Measurements from ENCODE around the gene STX1B. TPM values are rescaled to one million over a fixed set of nuclear protein-coding genes. Genes with fewer than 3 reads are reported as not detected.

Gene STX1B
- total RNA-seq (2021; fragmentation: NEBNext Ultra II Directional; extraction: Animal tissue kit (Norgen Biotek cat#: 25700)) (18.0 and 20.2 TPM in 2 replicates), polyA plus RNA-seq (2011; rRNA removed) (8.9 and 14.6 TPM in 2 replicates), polyA minus RNA-seq (2011; rRNA and poly(A)+ RNA removed) (10.7 and 12.1 TPM in 2 replicates)
- polyA plus RNA-seq (2011; cell fraction: cytosol; rRNA removed): 11.0 TPM
- 35.1 TPM for polyA plus RNA-seq (2011; cell fraction: nucleus; rRNA removed)
- 10.7 to 16.1 TPM (median 14.3 TPM) in 4 replicates for polyA plus RNA-seq (2012, experiment 1 of 2)
- polyA plus RNA-seq (2012, experiment 2 of 2): 5.6 TPM
- 10.6 TPM for polyA plus RNA-seq (2013, experiment 1 of 2)
- 11.2 TPM for polyA plus RNA-seq (2013, experiment 2 of 2)
- polyA minus RNA-seq (2011; cell fraction: cytosol; rRNA and poly(A)+ RNA removed): 9.2 TPM
- polyA minus RNA-seq (2011; cell fraction: nucleus; rRNA and poly(A)+ RNA removed): 11.6 TPM
- long read RNA-seq, experiment 1, full-length matches to known transcripts: 1 of 5 reads
- long read RNA-seq, experiment 1, partial matches to known transcripts: 1 of 5 reads
- long read RNA-seq, experiment 1, other reads (novel, unspliced or antisense): 3 of 5 reads
- long read RNA-seq, experiment 2, partial matches to known transcripts: 0 of 2 reads
- long read RNA-seq, experiment 2, other reads (novel, unspliced or antisense): 2 of 2 reads

GRCh38 chr16:31010585-31011325 is at the start of gene STX1B:
Gene STX1B (minus strand): TSS chr16:31010638. CDS start chr16:31010396, 242 bp downstream.
- no peak within 1 kb of the TSS for H3K27ac ChIP-seq (ENCODE audit: low read depth, low read length)
- peak within 1 kb of the TSS; percentile 56; the same call in 1 of the 2 replicates for H2AK5ac ChIP-seq (ENCODE audit: low read depth, low read length)
- H3K36me3 ChIP-seq (ENCODE audit: control insufficient read depth in 2 of 4, insufficient read depth in 4 of 4, low read length in 3 of 4): no peaks in the 10 kb centered on the region
- no peak within 1 kb of the TSS for H2BK5ac ChIP-seq (ENCODE audit: low read depth, low read length)
- peak within 1 kb of the TSS; percentile 61 to 74 for H3K4me2 ChIP-seq (ENCODE audit: insufficient read depth in 1 of 2, low read depth in 2 of 2, low read length in 2 of 2)
- H3K79me1 ChIP-seq (ENCODE audit: low read depth, low read length): 0 out of 2 replicates have a peak, but pooled peaks cover 2% of the 10 kb centered on the region
- no peak within 1 kb of the TSS for H4K5ac ChIP-seq (ENCODE audit: insufficient read length, low read depth, low read length)
- H3K23me2 ChIP-seq (ENCODE audit: low read depth, low read length): peaks cover 1% of the 10 kb centered on the region; the same call in 1 of the 2 replicates
- no peak within 1 kb of the TSS for H3K9ac ChIP-seq (replicated peaks in 1 of 4; ENCODE audit: extremely low read depth in 1 of 4, low read depth in 3 of 4, low read length in 3 of 4)
- H2AFZ ChIP-seq (ENCODE audit: low read length): peak within 1 kb of the TSS; percentile 77
- FAIRE-seq (no peak), DNase-seq (ENCODE audit: low read depth in 1 of 2, low spot score in 2 of 2) (peak in 1 of 2 experiments; percentile 87)
- peak within 1 kb of the TSS; percentile 21 for H3K4ac ChIP-seq (replicated peaks; ENCODE audit: insufficient read length, low read depth, low read length)
- no peaks in the 10 kb centered on the region; a peak in 2 of 7 replicates for H3K27me3 ChIP-seq (replicated peaks in 1 of 4; ENCODE audit: control insufficient read depth in 3 of 4, extremely low read depth in 1 of 4, insufficient read depth in 3 of 4, low read length in 3 of 4)
- 55% methylated on average over 15 of the region's 45 CpGs; no CpG with 5 or more reads in 1 of the 2 experiments for WGBS, 2 experiments (ENCODE audit: extremely low coverage in 1 of 2, insufficient coverage in 1 of 2, insufficient read length in 1 of 2, insufficient replicate concordance in 2 of 2, low coverage in 1 of 2, low lambda C conversion rate in 2 of 2, missing lambda C conversion rate in 1 of 2)
- H3K79me2 ChIP-seq (ENCODE audit: control insufficient read depth in 1 of 2, insufficient read depth in 2 of 2, low read length in 2 of 2): peaks cover 0 to 4% of the 10 kb centered on the region in 2 experiments; a peak in 1 of 4 replicates
- no peak within 1 kb of the TSS for H4K91ac ChIP-seq (replicated peaks; ENCODE audit: insufficient read length, low read length)
- H2BK15ac ChIP-seq (ENCODE audit: low read length): peak within 1 kb of the TSS; percentile 65
- H2BK120ac ChIP-seq (replicated peaks; ENCODE audit: low read depth, low read length): no peak within 1 kb of the TSS
- H3K9me3 ChIP-seq (ENCODE audit: insufficient read depth in 2 of 2, low read depth in 1 of 2, low read length in 1 of 2): no peaks in the 10 kb centered on the region
- no peak within 1 kb of the TSS for H2BK12ac ChIP-seq (ENCODE audit: low read depth, low read length)
- no peak within 1 kb of the TSS for H4K8ac ChIP-seq (ENCODE audit: extremely low read depth, insufficient read depth, low read length)
- no peak within 1 kb of the TSS for H3K23ac ChIP-seq (ENCODE audit: insufficient read length)
- 0 out of 2 replicates have a peak within 1 kb of the TSS, but pooled peaks have one; percentile 18 for H2BK20ac ChIP-seq (ENCODE audit: low read length)
- H3K4me3 ChIP-seq (ENCODE audit: extremely low read depth in 1 of 4, insufficient read depth in 2 of 4, low read depth in 3 of 4, low read length in 4 of 4): peak within 1 kb of the TSS; percentile 36 to 63 (median 42)
- H4K20me1 ChIP-seq (replicated peaks in 1 of 2; ENCODE audit: control insufficient read depth in 1 of 2, insufficient read depth in 2 of 2, low read length in 2 of 2): peaks cover 0 to 4% of the 10 kb centered on the region in 2 experiments
- no peak within 1 kb of the TSS for H3K14ac ChIP-seq (ENCODE audit: insufficient read length)
- TF ChIP-seq HDAC2 (IDR thresholded peaks at IDR 0.05; ENCODE audit: borderline replicate concordance in 1 of 2, low read depth in 2 of 2, low read length in 2 of 2) (peak in 1 of 2 experiments; percentile 62; a peak in 1 of 4 replicates), TCF12 (IDR thresholded peaks at IDR 0.05; ENCODE audit: low read depth, low read length) (no peak), CHD1 (IDR thresholded peaks at IDR 0.05; ENCODE audit: low read depth, low read length) (no peak), KDM1A (IDR thresholded peaks at IDR 0.05; ENCODE audit: borderline replicate concordance, low read length) (peak; percentile 90), CTBP2 (IDR thresholded peaks at IDR 0.05; ENCODE audit: borderline replicate concordance, insufficient read depth, insufficient read length, low read length) (no peak), POLR2A (IDR thresholded peaks at IDR 0.05; ENCODE audit: control extremely low read depth in 1 of 2, low read depth in 2 of 2, low read length in 2 of 2) (no peak), NRF1 (IDR thresholded peaks at IDR 0.05; ENCODE audit: low read depth, low read length) (peak; percentile 25; the same call in 1 of the 2 replicates), ASH2L (IDR thresholded peaks at IDR 0.05; ENCODE audit: low read length) (peak; percentile 25)
- ChIA-PET CTCF (ENCODE audit: partially characterized antibody) (interaction anchor here (0.6 to 2.2 kb wide), 2 partner anchors 16 to 26 kb away, joined by 3 to 8 read pairs; partner anchors contain the start of gene HSD3B7), POLR2A (ENCODE audit: partially characterized antibody) (interaction anchor here (0.5 to 1.1 kb wide), 3 partner anchors 26 to 197 kb away, joined by 3 to 4 read pairs (median 3); no protein-coding TSS in a partner anchor)
- no peak within 1 kb of the TSS for H3K56ac ChIP-seq (replicated peaks; ENCODE audit: insufficient read length, low read depth, low read length)
- peaks cover 4 to 18% (median 6%) of the 10 kb centered on the region in 4 experiments for H3K4me1 ChIP-seq (replicated peaks in 1 of 4; ENCODE audit: control insufficient read depth in 3 of 4, insufficient read depth in 4 of 4, low read length in 3 of 4)
- no peak within 1 kb of the TSS; the same call in 1 of the 2 replicates for H3K18ac ChIP-seq (ENCODE audit: extremely low read depth, low read length)
